ENCODE measurements around the gene PRKCE.

The PRKCE gene

DNA sequence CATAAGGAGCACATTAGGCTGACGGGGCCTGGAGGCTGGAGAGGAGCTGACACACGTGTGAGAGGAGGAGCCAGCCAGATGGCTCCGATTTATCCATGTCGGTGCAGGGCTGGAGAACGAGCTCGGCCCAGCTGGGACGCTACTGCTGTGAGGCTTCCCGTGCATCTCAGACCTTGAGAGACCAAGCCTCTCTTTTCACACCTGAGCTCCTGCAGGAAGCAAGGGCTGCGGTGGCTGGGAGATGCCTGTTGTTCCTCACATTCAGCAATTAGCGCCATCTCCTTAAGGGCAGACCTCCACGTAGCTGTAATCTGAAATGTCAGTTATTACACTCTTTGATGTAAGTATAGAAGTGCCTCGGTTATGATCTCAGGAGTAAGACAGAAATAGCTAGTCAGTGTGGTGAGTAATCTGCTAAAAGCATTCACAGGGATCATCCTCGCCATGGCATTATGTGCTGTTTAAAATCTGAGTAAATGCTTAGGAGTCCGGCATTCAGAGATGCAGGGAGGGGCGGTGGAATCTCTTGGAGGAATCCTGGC is 107.9 kb downstream of the PRKCE start:
- DNase-seq = no peak

DNA sequence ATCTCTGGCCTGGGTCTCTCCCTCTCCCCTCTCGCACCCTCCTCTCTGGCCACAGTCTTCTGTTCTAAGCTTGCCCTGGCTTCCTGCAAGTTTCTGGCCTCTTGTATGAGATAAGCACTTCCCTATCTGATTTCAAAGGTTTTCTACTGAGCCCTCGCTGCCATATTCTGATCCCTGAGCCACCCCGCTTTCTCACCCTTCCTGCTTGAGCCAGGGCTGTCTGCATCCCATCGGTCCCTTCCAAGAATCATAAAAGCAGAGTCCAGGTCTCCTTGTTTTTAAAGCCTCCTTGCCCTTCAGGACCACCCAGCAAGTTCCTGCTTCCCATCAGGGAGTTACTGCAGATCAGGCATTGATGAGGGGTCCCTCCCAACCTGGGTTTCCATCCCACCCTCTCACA is 110.2 kb downstream of the PRKCE start:
- DNase-seq = no peak

DNA sequence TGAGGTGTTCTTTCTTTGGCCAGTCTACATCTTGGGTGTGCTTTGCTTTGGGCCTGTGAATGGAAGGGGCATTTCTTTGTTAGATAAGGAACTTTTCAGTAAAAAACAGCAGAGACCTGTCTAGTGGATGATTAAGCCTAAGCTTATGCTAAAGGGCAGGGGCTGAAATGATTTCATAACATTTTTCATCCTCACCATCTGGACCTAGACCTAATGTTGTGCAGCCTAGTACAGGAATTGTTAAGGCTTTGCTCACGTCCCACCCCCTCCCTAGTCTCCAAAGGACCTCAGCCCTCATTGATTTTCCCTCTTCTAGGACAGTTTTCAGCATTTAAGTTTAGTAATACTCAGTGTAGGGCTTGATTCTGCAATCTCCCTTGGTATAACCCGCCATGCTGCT is 111.8 kb downstream of the PRKCE start:
- DNase-seq = no peak

DNA sequence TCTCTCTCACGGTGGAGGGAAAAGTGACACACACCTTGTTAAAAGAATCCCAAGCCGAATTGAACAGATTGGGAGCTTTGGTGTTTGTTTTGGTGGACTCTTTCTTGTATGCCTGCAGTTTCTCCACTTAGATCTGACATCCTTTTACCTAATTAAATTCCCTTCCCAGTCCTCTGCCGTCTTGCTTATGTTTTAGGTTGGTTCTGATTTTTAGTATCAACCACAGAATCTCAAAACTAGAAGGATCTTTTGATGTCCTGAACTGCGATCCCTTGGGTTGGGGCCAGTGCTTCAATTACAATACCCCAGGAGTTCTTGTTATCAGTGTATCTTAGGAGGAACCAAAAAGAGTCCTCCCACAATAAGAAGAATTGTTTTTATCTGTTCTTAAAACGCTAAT is 112.3 kb downstream of the PRKCE start:
- no peak for DNase-seq

DNA sequence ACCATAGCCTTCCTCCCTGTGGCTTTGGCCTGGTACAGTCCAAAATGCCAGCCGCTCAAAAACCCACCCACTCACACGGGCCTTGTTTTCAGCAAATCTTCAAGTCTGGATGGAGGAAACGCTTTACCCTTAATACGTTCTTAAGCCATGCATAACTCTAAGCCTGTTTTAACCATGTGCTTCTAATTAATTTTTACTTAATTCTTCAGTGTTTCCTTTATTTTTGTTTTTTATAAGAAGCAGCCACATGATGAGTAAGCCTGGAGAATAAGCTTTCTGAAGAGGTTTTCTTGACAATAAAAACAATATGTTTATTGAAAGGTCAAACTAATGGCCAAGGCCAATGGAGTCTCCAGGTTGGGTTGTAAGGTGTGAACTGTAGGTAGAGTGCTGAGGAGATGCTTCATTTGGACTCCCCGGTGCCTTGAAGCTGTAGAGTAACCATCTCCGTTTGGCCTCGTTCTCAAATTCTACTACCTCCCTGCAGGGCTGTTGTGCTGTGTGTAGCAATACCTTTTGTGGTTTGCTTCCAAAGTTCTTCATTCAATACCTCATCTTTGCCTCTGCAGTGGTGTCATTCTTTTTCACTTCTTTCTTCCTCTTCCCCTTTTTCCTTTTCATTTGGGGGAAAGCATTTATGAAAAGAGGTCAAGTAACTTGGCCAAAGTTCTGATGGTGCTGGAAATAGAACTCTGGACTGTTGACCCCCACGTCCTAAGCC is 113.7 kb downstream of the PRKCE start:
- DNase-seq = no peak

DNA sequence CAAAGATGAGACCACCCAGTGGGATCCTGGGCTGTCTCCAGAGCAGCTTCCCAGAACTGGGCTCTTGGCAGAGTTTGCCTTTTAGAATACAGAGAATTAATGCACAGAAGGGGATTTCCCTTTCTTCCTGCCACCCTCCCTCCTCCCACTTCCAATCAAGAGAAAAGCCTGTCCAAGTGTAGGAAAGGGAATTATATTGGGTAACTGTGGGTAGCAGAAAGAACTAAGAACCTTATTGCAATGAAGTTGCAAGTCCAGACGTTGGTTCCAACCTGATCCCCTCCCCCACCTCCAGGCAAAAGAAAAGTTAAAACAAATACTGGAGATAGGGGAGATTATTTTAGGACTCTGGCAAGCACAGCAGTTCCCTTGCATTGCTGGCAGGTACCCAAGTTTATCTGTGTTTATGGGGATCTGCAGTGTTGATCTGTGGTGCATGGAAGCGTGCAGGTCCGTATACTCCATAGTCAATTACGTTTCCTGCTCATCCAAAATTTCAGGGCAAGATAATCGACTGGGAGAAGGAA is 114.3 kb downstream of the PRKCE start:
- DNase-seq = no peak

DNA sequence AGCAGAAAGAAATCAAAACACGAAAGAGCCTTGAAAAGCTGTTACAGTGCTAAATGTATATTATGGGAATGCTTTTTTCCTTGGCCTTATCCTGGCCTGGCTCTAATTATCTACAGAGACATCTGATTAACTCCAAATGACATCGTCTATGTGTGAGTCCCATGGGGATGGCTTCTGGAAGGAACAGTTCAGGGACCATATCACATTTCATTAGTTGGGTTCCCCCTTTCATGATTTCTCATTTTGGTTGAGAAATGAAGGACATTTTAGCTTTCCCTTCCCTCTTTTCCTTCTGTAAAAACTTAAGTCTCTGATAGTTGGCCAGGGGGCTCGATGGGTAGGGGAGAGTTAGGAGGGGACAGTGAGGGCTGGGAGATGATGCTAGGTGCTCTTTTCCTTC is 116.7 kb downstream of the PRKCE start:
- no peak for DNase-seq

DNA sequence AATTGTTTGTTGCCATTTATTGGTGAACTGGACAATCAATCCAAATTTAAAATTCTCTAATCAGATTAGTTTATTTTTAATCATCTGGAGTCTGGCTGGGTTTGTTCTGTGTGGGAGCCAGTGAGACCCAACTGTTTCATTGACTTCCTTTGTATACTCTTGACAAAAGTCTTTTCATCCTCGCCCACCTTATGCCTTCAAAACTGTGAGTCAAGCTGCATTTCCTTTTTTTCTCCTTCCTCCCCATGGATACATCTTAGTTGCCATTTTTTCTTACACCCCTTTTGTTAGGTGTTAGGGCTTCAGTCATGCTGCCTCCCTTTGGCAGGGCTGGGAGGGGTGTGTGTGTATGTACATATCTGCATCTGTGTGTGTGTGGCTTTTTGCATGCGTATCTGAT is 117.6 kb downstream of the PRKCE start:
- no peak for DNase-seq

DNA sequence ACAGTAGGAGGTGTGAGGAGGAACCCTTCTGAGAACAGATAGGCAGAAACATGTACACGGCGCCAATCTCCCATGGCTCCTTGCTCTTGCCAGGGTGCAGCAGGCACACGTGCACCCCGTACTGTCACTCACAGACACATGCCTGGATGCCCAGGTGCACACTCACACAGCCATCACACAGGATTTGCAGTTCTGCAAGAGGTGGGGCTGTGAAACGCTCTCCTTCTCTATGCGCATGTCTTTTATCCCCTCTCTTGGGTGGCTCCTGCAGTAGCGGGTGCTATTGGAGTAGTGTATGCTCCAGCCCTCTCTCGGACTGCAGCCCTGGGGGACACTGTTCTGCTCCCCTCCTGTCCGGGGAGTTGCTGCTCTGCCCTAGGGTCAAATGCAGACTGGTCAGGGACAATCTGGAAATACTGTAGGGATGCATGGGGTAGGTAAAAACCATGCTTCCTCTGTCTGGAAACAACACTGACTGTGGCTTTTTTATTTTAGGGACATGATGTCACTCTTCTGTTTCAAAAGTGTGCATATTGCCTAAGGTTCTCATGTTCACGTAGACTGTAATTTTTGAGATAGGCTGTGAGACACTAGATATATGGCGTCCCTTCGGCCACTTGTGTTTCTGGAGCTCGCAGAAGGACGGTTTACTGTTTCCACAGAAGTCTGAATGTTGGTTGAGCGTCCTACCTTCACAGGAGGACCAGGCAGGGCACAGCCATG is 118.5 kb downstream of the PRKCE start:
- DNase-seq = no peak

DNA sequence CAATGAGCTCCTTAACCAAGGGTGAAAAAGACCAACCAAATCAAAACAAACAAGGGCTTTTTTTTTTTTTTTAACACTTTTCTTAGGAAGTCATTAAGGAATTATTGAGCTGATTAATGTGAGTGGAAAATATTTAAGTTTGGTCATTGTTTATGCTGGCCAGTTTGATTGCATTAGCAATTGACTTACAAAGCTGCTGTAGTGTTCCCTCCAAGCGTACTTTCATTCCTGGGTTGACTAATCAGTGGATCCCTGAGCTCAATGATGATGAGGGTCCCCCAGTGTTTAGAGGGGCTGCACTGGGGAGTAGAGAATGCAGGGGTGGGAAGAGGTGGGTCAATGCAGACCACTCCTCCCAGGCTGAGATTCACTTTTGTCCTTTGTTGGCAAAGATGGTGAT is 119.3 kb downstream of the PRKCE start:
- no peak for DNase-seq

DNA sequence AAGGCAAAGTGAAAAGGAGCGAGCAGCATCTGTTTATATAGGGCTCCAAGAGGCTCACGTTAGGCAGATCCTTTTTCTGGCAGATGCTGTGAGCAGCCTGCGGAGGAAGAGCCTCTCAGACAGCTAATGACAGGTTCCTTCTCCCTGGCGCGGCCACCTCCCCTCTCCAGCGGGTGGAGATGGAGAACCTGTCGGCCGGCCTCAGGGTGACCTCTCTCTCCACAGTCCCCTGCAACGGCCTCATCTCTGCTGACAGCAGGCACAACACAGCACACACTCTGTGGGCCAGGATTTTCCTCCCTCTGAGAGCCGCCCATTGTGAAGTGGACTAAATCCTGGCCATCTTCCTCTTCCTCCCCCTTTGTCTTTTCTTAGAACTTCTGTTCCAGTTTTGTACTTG is 119.8 kb downstream of the PRKCE start:
- DNase-seq = no peak

DNA sequence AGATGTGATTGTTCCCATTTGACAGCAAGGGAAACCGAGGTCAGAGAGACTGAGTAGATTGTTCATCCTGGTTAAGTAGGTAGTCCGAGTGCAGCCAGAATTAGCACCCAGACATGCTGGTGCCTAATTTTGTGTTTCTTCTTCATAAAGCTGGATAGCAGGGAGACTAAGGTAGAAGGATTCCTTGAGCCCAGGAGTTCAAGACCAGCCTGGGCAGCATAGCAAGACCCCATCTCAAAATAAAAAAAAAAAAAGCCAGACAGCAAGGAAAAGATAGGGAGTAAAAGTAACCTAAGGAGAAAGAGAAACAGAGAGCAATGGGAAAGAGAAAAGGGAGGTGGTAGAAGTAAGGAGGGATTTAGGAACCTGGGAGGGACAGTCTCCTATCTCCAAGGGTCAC is 120.6 kb downstream of the PRKCE start:
- DNase-seq = no peak

DNA sequence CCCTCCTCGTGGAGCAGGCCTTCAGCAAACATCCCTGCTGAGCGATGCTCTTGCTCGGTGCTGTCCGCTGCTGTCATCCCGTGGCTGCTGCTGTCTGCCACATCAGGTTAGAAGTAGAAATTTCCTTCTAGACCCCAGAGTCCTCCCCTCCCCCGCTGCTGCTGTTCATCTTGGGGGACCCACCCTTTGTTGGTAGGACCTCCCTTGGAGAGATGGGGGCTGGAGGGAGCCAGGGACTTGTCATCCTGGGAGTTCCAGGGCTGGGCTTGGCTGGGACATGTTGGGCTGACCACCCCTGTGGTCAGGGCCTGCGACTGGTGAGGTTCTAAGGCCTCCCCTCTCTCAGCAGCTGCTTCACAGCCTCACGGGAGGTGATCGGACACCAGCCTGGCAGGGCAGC is 122.4 kb downstream of the PRKCE start:
- DNase-seq = no peak

DNA sequence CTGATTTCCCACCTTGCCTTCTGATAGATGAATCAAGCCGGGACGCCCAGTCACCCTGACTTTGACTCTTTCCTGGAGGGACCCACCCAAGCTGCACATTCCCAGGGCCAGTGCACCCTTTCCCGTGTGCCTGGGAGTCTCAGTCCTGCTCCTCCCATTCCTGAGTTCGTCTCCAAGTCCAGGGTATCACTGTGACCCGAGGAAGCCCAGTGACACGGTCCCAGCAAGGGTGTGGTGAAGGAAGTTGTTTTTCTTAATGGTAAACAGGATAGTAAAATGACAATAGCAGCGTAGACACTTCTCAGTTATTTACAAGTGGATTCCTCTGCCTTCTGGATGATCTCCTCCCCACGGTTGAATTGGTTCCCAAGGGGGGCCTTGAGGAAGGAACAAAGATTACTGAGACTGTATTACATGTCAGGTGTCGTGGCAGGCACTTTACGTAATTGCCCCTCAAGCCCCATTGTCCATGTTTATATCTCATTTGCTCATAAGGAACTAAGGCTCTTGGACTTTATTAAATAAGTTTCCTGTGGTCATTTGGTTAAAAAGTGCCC is 123.3 kb downstream of the PRKCE start:
- DNase-seq = no peak

DNA sequence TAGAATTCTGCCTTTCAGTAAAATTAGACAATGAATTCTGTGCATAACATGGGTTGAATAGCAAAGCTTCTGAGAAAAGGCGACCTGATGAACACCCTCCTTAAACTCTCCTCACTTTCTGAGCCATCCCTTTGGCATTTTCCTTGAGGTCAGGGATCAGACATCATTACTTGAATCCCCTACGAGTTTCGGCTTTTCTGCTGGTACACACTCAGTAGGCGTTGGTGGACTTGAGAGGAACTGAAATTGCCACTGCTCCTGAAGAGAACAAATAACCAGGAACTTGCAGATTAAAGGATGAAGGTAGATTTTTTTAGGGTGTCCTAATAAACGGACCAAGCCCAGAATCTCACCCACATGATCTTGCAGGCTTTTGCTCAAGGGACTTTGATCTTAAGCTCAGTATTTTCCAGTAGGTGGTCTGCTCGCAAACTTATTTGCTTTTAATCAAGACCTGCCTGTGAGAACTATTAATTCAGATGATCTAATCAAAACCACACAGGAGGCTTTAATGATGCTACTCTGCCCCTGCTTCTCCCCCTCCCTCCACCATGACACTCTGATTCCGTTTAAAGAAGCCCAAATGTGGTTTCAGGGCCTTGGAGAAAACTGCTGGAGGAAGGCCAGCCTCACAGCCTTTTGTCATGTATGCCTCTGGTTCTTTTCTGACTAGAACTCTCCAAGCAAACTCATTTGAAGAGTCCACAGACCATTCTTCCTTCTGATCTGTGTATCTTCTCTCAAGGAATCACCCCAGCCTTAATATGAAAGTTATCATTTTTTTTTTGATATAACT is 124.9 kb downstream of the PRKCE start:
- DNase-seq = no peak

DNA sequence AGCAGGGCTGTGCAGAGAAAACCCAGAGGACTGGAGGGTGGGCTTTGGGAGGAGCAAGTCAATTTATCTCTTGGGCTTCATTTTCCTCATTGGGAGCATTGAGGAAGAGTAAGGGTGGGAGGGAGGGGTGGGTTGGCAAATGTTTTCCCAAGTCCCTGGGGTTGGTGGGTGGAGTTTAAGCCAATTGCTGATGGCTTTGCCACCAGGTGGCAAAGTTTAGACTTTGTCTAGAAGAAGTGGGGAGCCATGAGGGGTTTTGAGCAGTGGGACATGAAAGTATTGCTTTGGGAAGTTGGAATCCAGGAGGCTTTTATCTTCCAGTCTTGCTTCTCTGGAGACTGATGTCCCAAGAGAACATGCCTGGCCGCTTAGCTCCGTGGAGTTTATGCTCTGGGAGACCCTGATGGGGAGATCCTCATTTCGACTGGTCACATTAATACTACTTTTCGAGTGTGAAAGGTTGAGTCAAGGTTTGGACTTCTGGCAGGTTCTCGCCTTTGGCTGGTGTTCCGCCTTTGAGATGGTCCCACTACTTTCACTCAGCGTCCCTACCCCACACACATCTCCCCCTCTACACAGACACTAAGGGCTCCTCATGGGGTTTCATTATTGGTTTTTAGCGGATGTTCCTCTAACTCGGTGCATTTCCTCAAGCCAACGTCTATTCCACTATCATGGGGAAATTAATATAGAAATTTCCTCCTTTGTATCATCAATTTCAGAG is 126.7 kb downstream of the PRKCE start:
- DNase-seq = no peak

DNA sequence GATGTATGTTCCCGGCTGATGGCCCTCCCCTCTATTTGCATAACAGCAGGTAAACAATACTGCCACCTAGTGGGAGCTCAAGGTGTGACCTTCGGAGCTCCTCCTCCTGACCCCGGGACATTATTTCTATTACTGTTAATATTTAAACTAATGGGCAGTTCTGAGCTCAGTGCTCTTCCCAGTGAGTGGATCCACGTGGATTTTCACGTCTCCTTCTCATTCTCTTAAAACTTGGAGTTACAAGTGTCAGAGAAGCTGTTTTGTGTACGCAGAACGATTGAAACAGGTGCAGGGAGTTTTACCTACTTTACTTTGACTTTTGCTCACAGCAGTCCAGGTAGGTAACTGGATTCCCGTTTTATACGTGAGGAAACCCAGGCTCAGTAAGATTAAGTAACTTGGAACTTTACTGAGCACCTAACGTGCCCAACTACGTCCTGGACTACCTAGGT is 127.3 kb downstream of the PRKCE start:
- peak; percentile 77 for DNase-seq

DNA sequence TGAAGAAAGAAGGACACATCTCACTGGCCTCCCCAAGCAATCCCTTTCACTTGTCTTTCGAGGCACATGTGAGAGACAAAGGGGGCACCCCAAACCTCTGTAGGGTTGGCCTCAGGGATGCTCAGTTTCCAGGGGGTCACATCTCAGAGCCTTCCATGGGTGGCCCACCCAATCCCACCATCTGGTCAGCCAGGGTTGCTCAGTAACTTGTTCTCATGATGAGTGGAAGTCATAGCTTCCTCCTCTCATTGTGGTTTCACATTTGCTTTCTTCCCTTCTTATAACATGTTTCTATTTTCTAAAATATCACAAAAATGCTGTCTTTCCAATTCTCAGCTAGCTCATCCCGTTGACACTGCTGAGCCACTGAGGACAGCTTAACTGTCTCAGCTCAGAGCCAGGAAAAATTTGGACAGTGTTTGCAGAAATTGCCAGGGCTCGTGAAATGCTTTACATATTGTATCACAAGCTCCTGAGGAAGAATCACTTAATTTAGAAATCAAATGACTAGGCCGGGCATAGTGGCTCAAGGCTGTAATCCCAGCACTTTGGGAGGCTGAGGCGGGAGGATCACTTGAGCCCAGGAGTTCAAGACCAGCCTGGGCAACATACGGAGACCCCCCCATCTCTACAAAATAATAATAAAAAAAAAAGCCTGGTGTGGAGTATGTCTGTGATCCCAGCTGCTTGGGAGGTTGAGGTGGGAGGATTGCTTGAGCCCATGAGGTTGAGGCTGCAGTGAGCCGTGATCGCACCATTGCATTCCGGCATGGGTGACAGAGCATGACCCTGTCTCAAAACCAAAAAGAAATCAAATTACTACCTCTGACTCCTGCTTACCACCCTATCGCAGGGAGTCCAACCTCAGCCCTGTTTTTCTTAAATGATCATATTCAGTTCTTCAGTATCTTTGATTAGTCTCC is 129.3 kb downstream of the PRKCE start:
- no peak for DNase-seq

DNA sequence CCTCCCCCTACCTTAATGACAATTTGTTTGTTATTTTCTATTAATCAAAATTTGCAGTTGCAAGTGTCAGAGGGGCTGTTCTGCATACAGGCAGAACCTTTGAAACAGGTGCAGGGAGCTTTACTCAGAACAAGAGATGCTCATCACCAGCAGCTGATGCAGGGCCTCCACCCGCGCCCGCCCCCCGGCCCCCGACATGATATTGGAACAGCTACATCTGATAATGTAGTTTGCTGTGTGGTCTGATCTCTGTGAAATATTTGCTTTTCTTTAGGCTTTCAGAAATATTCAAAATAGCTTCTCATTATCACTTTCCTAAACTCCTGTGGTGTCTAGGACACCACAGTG is 130.0 kb downstream of the PRKCE start:
- no peak for DNase-seq

DNA sequence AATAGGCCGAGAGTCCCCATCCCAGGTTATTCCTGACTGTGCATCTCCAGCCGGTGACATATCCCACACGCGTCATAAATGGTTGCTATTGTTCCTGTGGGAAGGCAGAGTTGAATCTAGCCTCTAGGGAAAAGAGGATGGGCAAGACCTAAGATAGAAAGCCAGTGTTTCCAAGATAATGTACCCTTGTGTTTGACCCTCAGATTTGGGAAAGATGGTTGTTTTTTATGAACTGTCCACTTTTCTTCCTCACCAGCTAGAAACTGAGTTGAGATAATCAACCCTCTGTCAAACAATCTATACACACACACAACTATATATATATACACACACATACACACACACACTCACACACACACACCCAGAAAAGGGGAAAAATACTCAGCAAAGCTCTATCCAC is 131.0 kb downstream of the PRKCE start:
- no peak for DNase-seq

DNA sequence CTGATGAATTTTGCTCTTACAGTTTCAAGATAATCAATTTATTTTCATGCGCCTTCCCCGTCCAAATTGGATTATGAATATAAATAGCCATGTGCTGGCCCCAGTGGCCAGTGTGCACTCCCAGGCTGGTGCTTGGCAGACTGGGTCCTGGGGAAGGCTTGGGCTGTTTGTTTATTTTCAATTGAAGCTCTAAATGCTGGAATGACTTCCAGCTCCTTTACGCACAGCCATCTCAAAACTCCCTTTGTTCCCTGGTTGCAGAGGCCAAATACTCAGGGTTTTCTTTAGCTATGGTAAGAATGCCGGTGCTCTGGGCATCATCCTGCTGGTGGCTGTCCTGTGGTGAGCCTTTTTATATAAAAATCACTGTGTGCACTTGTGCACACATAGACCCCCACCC is 131.5 kb downstream of the PRKCE start:
- DNase-seq = no peak

All from stimulated activated CD4-positive, alpha-beta T cell treated with anti-CD3 and anti-CD28 coated beads, Interleukin-15, amount 100 ng/mL, for 24 hours (primary cell).